Measurements from ENCODE around the gene MORN3. TPM values are rescaled to one million over a fixed set of nuclear protein-coding genes. Genes with fewer than 3 reads are reported as not detected.

Gene MORN3
- total RNA-seq, 2 donors from 2014 or later: 1.4 to 1.6 TPM

- H3K27me3 Mint-ChIP-seq (ENCODE audit: insufficient read depth): no peaks in the 10 kb centered on the region
- Histone ChIP-seq H3K27me3 (ENCODE audit: control insufficient read depth, insufficient read depth, low read length, poor library complexity, severe bottlenecking) (no peaks in the 10 kb centered on the region), H3K36me3 (ENCODE audit: control insufficient read depth, insufficient read depth, low read length) (peaks cover 4% of the 10 kb centered on the region), H3K4me1 (ENCODE audit: control insufficient read depth, insufficient read depth, low read length) (no peaks in the 10 kb centered on the region), H3K9me3 (ENCODE audit: control insufficient read depth, low read length) (no peaks in the 10 kb centered on the region), H3K27ac (ENCODE audit: low read depth, low read length) (no peak overlapping the region), H3K4me3 (ENCODE audit: low read length) (no peak overlapping the region), H3K9ac (ENCODE audit: extremely low read depth, low read length, poor library complexity, severe bottlenecking) (no peak overlapping the region)
- H3K36me3 Mint-ChIP-seq (ENCODE audit: low read depth): peaks cover 18% of the 10 kb centered on the region
- peaks cover 8% of the 10 kb centered on the region for H3K9me3 Mint-ChIP-seq
- peaks cover 7% of the 10 kb centered on the region for H3K4me1 Mint-ChIP-seq
- WGBS, 2 experiments (ENCODE audit: insufficient coverage in 1 of 2, insufficient read length in 1 of 2): 78 to 97% methylated on average over 5 to 8 of the region's 8 CpGs
- peak overlapping the region; percentile 7 for H3K27ac Mint-ChIP-seq
- DNase-seq: no peak
- H3K4me3 Mint-ChIP-seq: no peak overlapping the region
- no peak for TF ChIP-seq CTCF (conservative IDR thresholded peaks at IDR 0.05)
Measured at GRCh38 chr12:121651320-121651719, 18.1 kb downstream of the MORN3 start.

GRCh38 chr12:121649819-121650353 lies 19.6 kb downstream of the MORN3 start:
- Mint-ChIP-seq H3K27me3 (ENCODE audit: insufficient read depth) (no peaks in the 10 kb centered on the region), H3K27ac (peak overlapping the region; percentile 81), H3K9me3 (peaks cover 10% of the 10 kb centered on the region), H3K36me3 (ENCODE audit: low read depth) (peaks cover 25% of the 10 kb centered on the region), H3K4me3 (no peak overlapping the region), H3K4me1 (peaks cover 7% of the 10 kb centered on the region)
- H3K27me3 ChIP-seq (ENCODE audit: control insufficient read depth, insufficient read depth, low read length, poor library complexity, severe bottlenecking): no peaks in the 10 kb centered on the region
- no peak overlapping the region for H3K9ac ChIP-seq (ENCODE audit: extremely low read depth, low read length, poor library complexity, severe bottlenecking)
- TF ChIP-seq CTCF (conservative IDR thresholded peaks at IDR 0.05): no peak
- H3K36me3 ChIP-seq (ENCODE audit: control insufficient read depth, insufficient read depth, low read length): peaks cover 4% of the 10 kb centered on the region
- H3K9me3 ChIP-seq (ENCODE audit: control insufficient read depth, low read length): no peaks in the 10 kb centered on the region
- no peak overlapping the region for H3K27ac ChIP-seq (ENCODE audit: low read depth, low read length)
- 87 to 95% methylated on average over 6 to 8 of the region's 8 CpGs for WGBS, 2 experiments (ENCODE audit: insufficient coverage in 1 of 2, insufficient read length in 1 of 2)
- no peaks in the 10 kb centered on the region for H3K4me1 ChIP-seq (ENCODE audit: control insufficient read depth, insufficient read depth, low read length)
- DNase-seq: peak; percentile 88
- H3K4me3 ChIP-seq (ENCODE audit: low read length): no peak overlapping the region

GRCh38 chr12:121649322-121649721 lies 20.1 kb downstream of the MORN3 start:
- no peak for TF ChIP-seq CTCF (conservative IDR thresholded peaks at IDR 0.05)
- no peaks in the 10 kb centered on the region for H3K4me1 ChIP-seq (ENCODE audit: control insufficient read depth, insufficient read depth, low read length)
- no peaks in the 10 kb centered on the region for H3K27me3 ChIP-seq (ENCODE audit: control insufficient read depth, insufficient read depth, low read length, poor library complexity, severe bottlenecking)
- 93 to 100% methylated on average over 1 to 5 of the region's 5 CpGs for WGBS, 2 experiments (ENCODE audit: insufficient coverage in 1 of 2, insufficient read length in 1 of 2)
- Mint-ChIP-seq H3K36me3 (ENCODE audit: low read depth) (peaks cover 24% of the 10 kb centered on the region), H3K4me3 (no peak overlapping the region), H3K9me3 (peaks cover 11% of the 10 kb centered on the region), H3K27me3 (ENCODE audit: insufficient read depth) (no peaks in the 10 kb centered on the region), H3K4me1 (peaks cover 7% of the 10 kb centered on the region), H3K27ac (peak overlapping the region; percentile 65)
- no peak overlapping the region for H3K4me3 ChIP-seq (ENCODE audit: low read length)
- no peak overlapping the region for H3K27ac ChIP-seq (ENCODE audit: low read depth, low read length)
- no peaks in the 10 kb centered on the region for H3K9me3 ChIP-seq (ENCODE audit: control insufficient read depth, low read length)
- peaks cover 4% of the 10 kb centered on the region for H3K36me3 ChIP-seq (ENCODE audit: control insufficient read depth, insufficient read depth, low read length)
- H3K9ac ChIP-seq (ENCODE audit: extremely low read depth, low read length, poor library complexity, severe bottlenecking): no peak overlapping the region
- DNase-seq: no peak
